Adipose tissue (tissue), 3 donors: Measurements from ENCODE around the gene LSAMP. TPM values are rescaled to one million over a fixed set of nuclear protein-coding genes. Genes with fewer than 3 reads are reported as not detected.
"Not testable (repeated sequence)": the region's sequence is repeated elsewhere in the genome, so short reads cannot be mapped to it uniquely, and the experiment has no call there.

Source experiments
- H3K27ac ChIP-seq: one replicate; pipeline ENCODE4 v1.5.1; 2013; ENCODE audit warnings: low read depth, low read length
- WGBS, 3 donors: extraction: QIAGEN DNeasy Blood & Tissue Kit; methylation state at CpG; one replicate each; pipeline ENCODE4 v1.1.7; 2013; 5-methylcytosine and 5-hydroxymethylcytosine counted together
- polyA plus RNA-seq, 3 donors: library from polyadenylated mRNA; stranded (reverse); fragments of 200-250 nt; gene quantifications; one replicate each; pipeline ENCODE4 v1.2.3, GENCODE V29; 2013
- donor health status: healthy with polysubstance abuse.
- donor health status: Bipolar disorder and iron deficiency.
- donor health status: healthy.

Gene LSAMP
- polyA plus RNA-seq, 3 donors: 0.38 to 2.1 (median 1.4) TPM

GRCh38 chr3:115800065-115800464 is 645.2 kb downstream of the LSAMP start:
- WGBS, 3 donors: 87 to 92% (median 92%) methylated on average over 7 of the region's 7 CpGs

GRCh38 chr3:115792206-115792955 is 652.9 kb downstream of the LSAMP start:
- 33 to 55% (median 54%) methylated on average over 6 of the region's 6 CpGs for WGBS, 3 donors
- H3K27ac ChIP-seq: no peak overlapping the region

More at GRCh38 chr3:115800065-115800464, 645.2 kb downstream of the LSAMP start:
- not testable (repeated sequence) for H3K27ac ChIP-seq

- 87 to 92% (median 88%) methylated on average over 52 to 55 of the region's 55 CpGs for WGBS, 3 donors
Measured at GRCh38 chr3:115791271-115792153, 653.8 kb downstream of the LSAMP start.

GRCh38 chr3:115790759-115791158 is 654.5 kb downstream of the LSAMP start:
- no peak overlapping the region for H3K27ac ChIP-seq

More at GRCh38 chr3:115791271-115792153, 653.8 kb downstream of the LSAMP start:
- not testable (repeated sequence) for H3K27ac ChIP-seq

GRCh38 chr3:115789481-115789880 is 655.8 kb downstream of the LSAMP start:
- WGBS, 3 donors: 88 to 91% (median 90%) methylated on average over 4 of the region's 4 CpGs

More at GRCh38 chr3:115790759-115791158, 654.5 kb downstream of the LSAMP start:
- 71 to 90% (median 71%) methylated on average over 3 of the region's 3 CpGs for WGBS, 3 donors

GRCh38 chr3:115788921-115789470 is 656.3 kb downstream of the LSAMP start:
- no peak overlapping the region for H3K27ac ChIP-seq
- WGBS, 3 donors: 67 to 69% (median 68%) methylated on average over 4 of the region's 4 CpGs

More at GRCh38 chr3:115789481-115789880, 655.8 kb downstream of the LSAMP start:
- H3K27ac ChIP-seq: no peak overlapping the region

GRCh38 chr3:115787818-115788217 is 657.5 kb downstream of the LSAMP start:
- no peak overlapping the region for H3K27ac ChIP-seq
- WGBS, 3 donors: 92 to 94% (median 94%) methylated on average over 2 of the region's 2 CpGs

- WGBS, 3 donors: 74 to 79% (median 75%) methylated on average over 4 of the region's 4 CpGs
- H3K27ac ChIP-seq: no peak overlapping the region
Measured at GRCh38 chr3:115785782-115786181, 659.5 kb downstream of the LSAMP start.

- H3K27ac ChIP-seq: no peak overlapping the region
- WGBS, 3 donors: 4 to 7% (median 5%) methylated on average over 11 of the region's 11 CpGs
Measured at GRCh38 chr3:115784739-115785536, 660.3 kb downstream of the LSAMP start.

GRCh38 chr3:115783938-115784738 is 661.1 kb downstream of the LSAMP start:
- WGBS, 3 donors: 0% methylated on average over 79 to 81 of the region's 81 CpGs
- no peak overlapping the region for H3K27ac ChIP-seq

GRCh38 chr3:115783426-115783825 is 661.9 kb downstream of the LSAMP start:
- H3K27ac ChIP-seq: not testable (repeated sequence)
- 59 to 67% (median 60%) methylated on average over 13 of the region's 13 CpGs for WGBS, 3 donors

GRCh38 chr3:115779011-115779410 is 666.3 kb downstream of the LSAMP start:
- 70 to 91% (median 83%) methylated on average over 2 of the region's 2 CpGs for WGBS, 3 donors
- H3K27ac ChIP-seq: no peak overlapping the region

- H3K27ac ChIP-seq: no peak overlapping the region
- 62 to 78% (median 76%) methylated on average over 1 of the region's 1 CpG for whole genome bisulfite sequencing, 3 donors
Measured at GRCh38 chr3:115772951-115773350, 672.3 kb downstream of the LSAMP start.

- WGBS, 3 donors: 68 to 74% (median 69%) methylated on average over 3 of the region's 3 CpGs
- no peak overlapping the region for H3K27ac ChIP-seq
Measured at GRCh38 chr3:115768661-115769060, 676.6 kb downstream of the LSAMP start.

- 63 to 85% (median 71%) methylated on average over 6 of the region's 6 CpGs for WGBS, 3 donors
Measured at GRCh38 chr3:115766587-115767482, 678.5 kb downstream of the LSAMP start.

GRCh38 chr3:115761927-115762305 is 683.4 kb downstream of the LSAMP start:
- H3K27ac ChIP-seq: no peak overlapping the region

More at GRCh38 chr3:115766587-115767482, 678.5 kb downstream of the LSAMP start:
- H3K27ac ChIP-seq: no peak overlapping the region
